Fibroblast of peridontal ligament (primary cell): ENCODE data around the gene DNAAF5.
"Not testable (repeated sequence)": the region's sequence is repeated elsewhere in the genome, so short reads cannot be mapped to it uniquely, and the experiment has no call there.

Experiments used
- DNase-seq: peaks from one replicate; pipeline ENCODE4 v3.0.0-alpha.2; 2010; ENCODE audit errors: extremely low read depth

The DNAAF5 gene

GRCh38 chr7:746155-747061 is 19.9 kb downstream of the DNAAF5 start:
- DNase-seq: no peak

GRCh38 chr7:747186-747585 is 20.7 kb downstream of the DNAAF5 start:
- DNase-seq: no peak

GRCh38 chr7:748446-748845 is 21.9 kb downstream of the DNAAF5 start:
- no peak for DNase-seq

GRCh38 chr7:749140-749551 is 22.6 kb downstream of the DNAAF5 start:
- no peak for DNase-seq

GRCh38 chr7:750111-750905 is 23.8 kb downstream of the DNAAF5 start:
- no peak for DNase-seq

GRCh38 chr7:751826-752225 is 25.3 kb downstream of the DNAAF5 start:
- no peak for DNase-seq

GRCh38 chr7:752256-752655 is 25.8 kb downstream of the DNAAF5 start:
- not testable (repeated sequence) for DNase-seq

- no peak for DNase-seq
Observed at GRCh38 chr7:753190-753589, 26.7 kb downstream of the DNAAF5 start.

GRCh38 chr7:754531-755412 is 28.3 kb downstream of the DNAAF5 start:
- no peak for DNase-seq

GRCh38 chr7:755413-755805 is 28.9 kb downstream of the DNAAF5 start:
- DNase-seq: no peak

- DNase-seq: no peak
Observed at GRCh38 chr7:756231-756927, 29.9 kb downstream of the DNAAF5 start.

GRCh38 chr7:756928-757560 is 30.5 kb downstream of the DNAAF5 start:
- DNase-seq: no peak

- no peak for DNase-seq
Observed at GRCh38 chr7:757741-758163, 31.3 kb downstream of the DNAAF5 start.

- no peak for DNase-seq
Observed at GRCh38 chr7:759569-759968, 33.1 kb downstream of the DNAAF5 start.

GRCh38 chr7:760006-760405 is 33.5 kb downstream of the DNAAF5 start:
- DNase-seq: no peak

GRCh38 chr7:761101-761500 is 34.6 kb downstream of the DNAAF5 start:
- no peak for DNase-seq

GRCh38 chr7:761631-762030 is 35.1 kb downstream of the DNAAF5 start:
- DNase-seq: no peak

GRCh38 chr7:762885-763284 is 36.4 kb downstream of the DNAAF5 start:
- DNase-seq: no peak

- DNase-seq: no peak
Observed at GRCh38 chr7:763762-764161, 37.3 kb downstream of the DNAAF5 start.

GRCh38 chr7:765383-765782 is 38.9 kb downstream of the DNAAF5 start:
- no peak for DNase-seq

- DNase-seq: peak; percentile 15
Observed at GRCh38 chr7:767580-767940, 41.1 kb downstream of the DNAAF5 start.
